K562 (cell line): ENCODE measurements around the gene PACRG. TPM values are rescaled to one million over a fixed set of nuclear protein-coding genes. Genes with fewer than 3 reads are reported as not detected.
A peak's percentile ranks its signal among the peaks of the same experiment; 100 is the strongest.

Experiments
- ATAC-seq: fragments of 200-7000 bp; cut with Tn5 transposase; 3 replicates; pipeline ENCODE4 v1.9.1; 2020; ENCODE audit warnings: moderate library complexity
- BruUV-seq: library from RNA; stranded (reverse); fragments of 400-500 nt; replicated peaks from 2 replicates; lab custom pipeline; 2021; lab: Mats Ljungman, UMichigan
- CTCF ChIA-PET: fragments of 300-600 bp; formaldehyde crosslinking; extraction: SDS; loops from one replicate; lab custom pipeline; 2021; ENCODE audit warnings: low intra/inter-chr PET ratio; lab: Yijun Ruan, JAX
- POLR2A ChIA-PET: fragments of 300-600, 350-650 bp; sonication (Branson Sonifier 250); formaldehyde crosslinking; extraction: SDS; loops from one replicate; lab custom pipeline; 2021; ENCODE audit warnings: antibody characterized with exemption, inconsistent platforms; lab: Yijun Ruan, JAX
- DNase-seq, 4 experiments: peaks; one replicate each; pipeline versions ENCODE4 v3.0.0 to v3.0.0-alpha.2; 2011 to 2018; ENCODE audit warnings: low spot score in 3 of 4, mixed read lengths in 3 of 4; ENCODE audit errors: extremely low read depth in 1 of 4
- FAIRE-seq: peaks from 2 replicates; lab custom pipeline; 2011; peaks lifted over from hg19 to GRCh38; lab: Jason Lieb, UNC
- H2AFZ ChIP-seq: 2 replicates; pipeline ENCODE4 v1.6.0; 2011; ENCODE audit warnings: low read depth, low read length, control low read depth, inconsistent platforms
- H3K27ac ChIP-seq: fragments of 200-600 bp; 3 replicates; pipeline ENCODE4 v1.8.0; 2011; ENCODE audit warnings: low read depth, mild to moderate bottlenecking, control low read depth, inconsistent platforms, low read length, moderate library complexity, mixed read lengths; ENCODE audit errors: extremely low read depth
- H3K27me3 ChIP-seq, 2 experiments: fragments of 300-600 bp in 1 of 2; 2 replicates in 1 of 2; 3 replicates in 1 of 2; pipeline versions ENCODE4 v1.6.0 to v1.8.0; 2011; ENCODE audit warnings: inconsistent platforms in 2 of 2, low read length in 2 of 2, mild to moderate bottlenecking in 1 of 2, mixed read lengths in 1 of 2, moderate library complexity in 1 of 2; ENCODE audit not compliant: control insufficient read depth in 2 of 2, insufficient read depth in 2 of 2
- H3K36me3 ChIP-seq: fragments of 300-600 bp; 3 replicates; pipeline ENCODE4 v1.8.0; 2011; ENCODE audit warnings: mild to moderate bottlenecking, low read length, inconsistent platforms; ENCODE audit not compliant: control insufficient read depth, insufficient read depth
- H3K4me1 ChIP-seq, 2 experiments: fragments of 200-600 bp in 1 of 2; replicated peaks in 1 of 2; 2 replicates in 1 of 2; 3 replicates in 1 of 2; pipeline versions ENCODE4 v1.5.1 to v1.8.0; 2011; ENCODE audit warnings: inconsistent platforms in 2 of 2, low read length in 2 of 2, mild to moderate bottlenecking in 1 of 2, mixed read lengths in 1 of 2, moderate library complexity in 1 of 2; ENCODE audit not compliant: control insufficient read depth in 2 of 2, insufficient read depth in 2 of 2
- H3K4me2 ChIP-seq: 2 replicates; pipeline ENCODE4 v1.6.1; 2011; ENCODE audit warnings: low read length, control low read depth, inconsistent platforms, mixed read lengths; ENCODE audit not compliant: insufficient read depth
- H3K4me3 ChIP-seq: fragments of 200-600 bp; sonication (generic), shearing (Covaris generic); 2 replicates; pipeline ENCODE4 v1.5.1; 2016; ENCODE audit warnings: control low read depth, inconsistent platforms
- H3K79me2 ChIP-seq: fragments of 200-600 bp; 3 replicates; pipeline ENCODE4 v1.8.0; 2011; ENCODE audit warnings: low read length, inconsistent platforms; ENCODE audit not compliant: control insufficient read depth, insufficient read depth
- H3K9ac ChIP-seq, 2 experiments: 2 replicates each; pipeline versions ENCODE4 v1.6.0 to v1.6.1; 2011; ENCODE audit warnings: low read depth in 2 of 2, low read length in 2 of 2, control low read depth in 1 of 2, inconsistent platforms in 1 of 2, mild to moderate bottlenecking in 1 of 2, mixed read lengths in 1 of 2; ENCODE audit not compliant: insufficient read depth in 1 of 2
- H3K9me1 ChIP-seq: one replicate; pipeline ENCODE4 v1.6.0; 2011; ENCODE audit warnings: inconsistent platforms, mild to moderate bottlenecking, low read length, moderate library complexity; ENCODE audit not compliant: control insufficient read depth, insufficient read depth
- H3K9me3 ChIP-seq: replicated peaks from 2 replicates; pipeline ENCODE4 v1.5.1; 2011; ENCODE audit warnings: low read depth, low read length, inconsistent platforms; ENCODE audit not compliant: control insufficient read depth, insufficient read depth
- H4K20me1 ChIP-seq: replicated peaks from 2 replicates; pipeline ENCODE4 v1.6.1; 2011; ENCODE audit warnings: low read length, inconsistent platforms, mixed read lengths; ENCODE audit not compliant: control insufficient read depth, insufficient read depth
- ARHGAP35 ChIP-seq: fragments of 450-650 bp; IDR thresholded peaks from 2 replicates; pipeline ENCODE4 v1.6.1; 2018; ENCODE audit not compliant: partially characterized antibody
- CHAMP1 ChIP-seq: fragments of 450-650 bp; IDR thresholded peaks from 2 replicates; pipeline ENCODE4 v1.6.1; 2016; ENCODE audit warnings: mild to moderate bottlenecking
- FOSL1 ChIP-seq: fragments of 200-800 bp; sonication (Bioruptor generic); conservative IDR thresholded peaks from 2 replicates; pipeline ENCODE4 v1.6.1; 2016; ENCODE audit warnings: missing genetic modification characterization, missing compliant biosample characterization
- PATZ1 ChIP-seq: fragments of 250-450 bp; sonication (Bioruptor Pico); IDR thresholded peaks from 2 replicates; pipeline ENCODE4 v1.5.0; 2020; ENCODE audit warnings: mild to moderate bottlenecking, borderline replicate concordance
- WGBS: fragments of 100-300 bp; shearing (Covaris generic); methylation state at CpG from one replicate; pipeline ENCODE4 v1.1.6; 2016; ENCODE audit warnings: low coverage, mixed read lengths; ENCODE audit not compliant: insufficient coverage; ENCODE audit errors: missing lambda C conversion rate; 5-methylcytosine and 5-hydroxymethylcytosine counted together
- in situ Hi-C: fragments of 300-500 bp; cut with MboI; formaldehyde crosslinking; loops from 4 replicates; pipeline ENCODE4 v1.15.0; 2018; ENCODE audit warnings: inconsistent platforms, mixed read lengths
- intact Hi-C: fragments of 100-400 bp; cut with micrococcal nuclease; formaldehyde crosslinking; loops from 2 replicates; pipeline ENCODE4 v1.14.2; 2022
- polyA plus RNA-seq, 8 experiments: library from polyadenylated mRNA; depleted of rRNA in 4 of 8; stranded (reverse) in 5 of 8; unstranded in 3 of 8; fragments of >200 nt; fragmentation: Nextera tagmentation in 2 of 8; fragmentation: Illumina TruSeq in 1 of 8; extraction: Ambion mirVana in 2 of 8; extraction: Trizol in 1 of 8; gene quantifications; 2 replicates each; pipeline versions ENCODE4 v1.2.1 to v1.2.3, GENCODE V29; 2011 to 2014; ENCODE audit warnings: inconsistent platforms in 1 of 8, missing spikeins in 1 of 8
- total RNA-seq, 7 experiments: library from RNA; depleted of rRNA in 6 of 7; stranded (reverse); fragments of >200 nt in 6 of 7; fragmentation: Illumina TruSeq in 2 of 7; extraction: Trizol in 2 of 7; gene quantifications; 2 replicates each; pipeline versions ENCODE4 v1.2.1 to v1.2.3, GENCODE V29; 2011 to 2021; ENCODE audit warnings: low replicate concordance in 1 of 7
- TF ChIP-seq, protein P1 (sequence below): sonication (generic); formaldehyde crosslinking; IDR thresholded peaks from 2 replicates; pipeline ENCODE4 v1.8.1; 2023; ENCODE audit warnings: mild to moderate bottlenecking, missing genetic modification reagents

PACRG gene
- total and polyA plus RNA-seq, 9 of the 15 experiments (the other 6 are each of a cell fraction or from before 2014, with no cell fraction given) = 0.04 TPM; not detected in 8

- H3K36me3 ChIP-seq = no peaks in the 10 kb centered on the region
- DNase-seq (peak in 1 of 4 experiments; percentile 29), FAIRE-seq (no peak), ATAC-seq (peak; percentile 65)
- H3K9me3 ChIP-seq = no peaks in the 10 kb centered on the region
- 13% methylated on average over 12 of the region's 12 CpGs for WGBS
- peaks cover 0 to 9% of the 10 kb centered on the region in 2 experiments; a peak in 3 of 5 replicates for H3K4me1 ChIP-seq
- H3K9me1 ChIP-seq = no peaks in the 10 kb centered on the region
- no peak overlapping the region for H3K27ac ChIP-seq
- no peak overlapping the region for H3K4me2 ChIP-seq
- no peaks in the 10 kb centered on the region for H4K20me1 ChIP-seq
- H2AFZ ChIP-seq = no peak overlapping the region
- no peak overlapping the region for H3K4me3 ChIP-seq
- no peak overlapping the region for H3K9ac ChIP-seq
- CTCF ChIA-PET = no interaction called here
- POLR2A ChIA-PET = interaction anchor here (0.6 kb wide), 1 partner anchor 1870 kb away, joined by 3 read pairs; no protein-coding TSS in a partner anchor
- H3K79me2 ChIP-seq = no peaks in the 10 kb centered on the region
- no TSS peak for BruUV-seq
- in situ Hi-C loops = no loop called here
- TF ChIP-seq PATZ1 (no peak), FOSL1 (tag) (peak; percentile 57), ARHGAP35 (no peak), CHAMP1 (no peak)
- TF ChIP-seq, protein P1, sequence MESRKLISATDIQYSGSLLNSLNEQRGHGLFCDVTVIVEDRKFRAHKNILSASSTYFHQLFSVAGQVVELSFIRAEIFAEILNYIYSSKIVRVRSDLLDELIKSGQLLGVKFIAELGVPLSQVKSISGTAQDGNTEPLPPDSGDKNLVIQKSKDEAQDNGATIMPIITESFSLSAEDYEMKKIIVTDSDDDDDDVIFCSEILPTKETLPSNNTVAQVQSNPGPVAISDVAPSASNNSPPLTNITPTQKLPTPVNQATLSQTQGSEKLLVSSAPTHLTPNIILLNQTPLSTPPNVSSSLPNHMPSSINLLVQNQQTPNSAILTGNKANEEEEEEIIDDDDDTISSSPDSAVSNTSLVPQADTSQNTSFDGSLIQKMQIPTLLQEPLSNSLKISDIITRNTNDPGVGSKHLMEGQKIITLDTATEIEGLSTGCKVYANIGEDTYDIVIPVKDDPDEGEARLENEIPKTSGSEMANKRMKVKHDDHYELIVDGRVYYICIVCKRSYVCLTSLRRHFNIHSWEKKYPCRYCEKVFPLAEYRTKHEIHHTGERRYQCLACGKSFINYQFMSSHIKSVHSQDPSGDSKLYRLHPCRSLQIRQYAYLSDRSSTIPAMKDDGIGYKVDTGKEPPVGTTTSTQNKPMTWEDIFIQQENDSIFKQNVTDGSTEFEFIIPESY = no peak
- intact Hi-C loops = no loop called here
- peaks cover 42 to 79% of the 10 kb centered on the region in 2 experiments for H3K27me3 ChIP-seq
Observed at GRCh38 chr6:163347021-163347446, 619.3 kb downstream of the PACRG start.
